ENCODE data around the gene ANKRD13D.

DNA sequence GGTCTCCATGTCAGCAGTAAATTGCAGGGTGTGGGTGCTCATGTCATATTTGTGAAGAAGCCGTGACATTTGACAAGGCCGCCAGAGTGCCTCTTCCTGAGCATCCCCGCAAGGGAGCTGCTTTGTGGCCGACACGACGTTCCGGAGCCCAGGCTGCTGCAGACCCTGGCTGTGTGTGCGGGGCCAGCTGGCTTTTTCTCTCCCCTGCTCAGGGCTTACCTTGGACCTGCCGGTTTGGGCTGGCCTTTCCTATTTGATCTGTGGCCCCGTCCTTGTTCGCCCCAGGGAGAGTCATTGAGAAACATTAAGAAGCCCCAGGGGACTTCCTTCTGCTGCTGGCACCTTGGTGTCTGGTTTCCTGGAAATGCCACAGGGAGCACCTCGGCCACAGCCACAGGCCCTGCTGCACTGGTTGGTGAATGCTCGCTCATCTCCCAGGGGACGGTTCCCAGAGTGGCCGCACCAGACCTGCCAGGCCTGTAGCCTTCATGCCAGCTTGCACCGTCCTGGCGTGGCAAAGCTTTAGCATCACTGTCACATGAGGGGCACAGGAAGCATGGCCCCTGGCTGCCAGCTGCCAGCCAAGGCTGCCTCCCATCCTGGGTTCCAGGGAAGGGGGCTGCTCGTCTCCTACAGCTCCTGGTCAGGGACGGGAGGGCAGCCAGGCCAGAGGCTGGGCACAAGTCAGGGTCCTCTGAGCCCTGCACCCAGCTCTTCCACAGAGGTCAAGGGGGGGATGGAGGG is 17.4 kb upstream of the ANKRD13D start:
- TF ChIP-seq, protein P1, sequence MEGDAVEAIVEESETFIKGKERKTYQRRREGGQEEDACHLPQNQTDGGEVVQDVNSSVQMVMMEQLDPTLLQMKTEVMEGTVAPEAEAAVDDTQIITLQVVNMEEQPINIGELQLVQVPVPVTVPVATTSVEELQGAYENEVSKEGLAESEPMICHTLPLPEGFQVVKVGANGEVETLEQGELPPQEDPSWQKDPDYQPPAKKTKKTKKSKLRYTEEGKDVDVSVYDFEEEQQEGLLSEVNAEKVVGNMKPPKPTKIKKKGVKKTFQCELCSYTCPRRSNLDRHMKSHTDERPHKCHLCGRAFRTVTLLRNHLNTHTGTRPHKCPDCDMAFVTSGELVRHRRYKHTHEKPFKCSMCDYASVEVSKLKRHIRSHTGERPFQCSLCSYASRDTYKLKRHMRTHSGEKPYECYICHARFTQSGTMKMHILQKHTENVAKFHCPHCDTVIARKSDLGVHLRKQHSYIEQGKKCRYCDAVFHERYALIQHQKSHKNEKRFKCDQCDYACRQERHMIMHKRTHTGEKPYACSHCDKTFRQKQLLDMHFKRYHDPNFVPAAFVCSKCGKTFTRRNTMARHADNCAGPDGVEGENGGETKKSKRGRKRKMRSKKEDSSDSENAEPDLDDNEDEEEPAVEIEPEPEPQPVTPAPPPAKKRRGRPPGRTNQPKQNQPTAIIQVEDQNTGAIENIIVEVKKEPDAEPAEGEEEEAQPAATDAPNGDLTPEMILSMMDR (conservative IDR thresholded peaks at IDR 0.05): no peak
- no peak for TF ChIP-seq EZH2 (IDR thresholded peaks at IDR 0.05; ENCODE audit: low read depth)

Measured in PC-9 (cell line).